DMS53 (cell line): ENCODE measurements around the gene AK9.
A peak's percentile ranks its signal among the peaks of the same experiment; 100 is the strongest.

Experiments used
- DNase-seq: peaks from one replicate; lab custom pipeline; 2025; lab: John Stamatoyannopoulos, UW

The AK9 gene

DNA sequence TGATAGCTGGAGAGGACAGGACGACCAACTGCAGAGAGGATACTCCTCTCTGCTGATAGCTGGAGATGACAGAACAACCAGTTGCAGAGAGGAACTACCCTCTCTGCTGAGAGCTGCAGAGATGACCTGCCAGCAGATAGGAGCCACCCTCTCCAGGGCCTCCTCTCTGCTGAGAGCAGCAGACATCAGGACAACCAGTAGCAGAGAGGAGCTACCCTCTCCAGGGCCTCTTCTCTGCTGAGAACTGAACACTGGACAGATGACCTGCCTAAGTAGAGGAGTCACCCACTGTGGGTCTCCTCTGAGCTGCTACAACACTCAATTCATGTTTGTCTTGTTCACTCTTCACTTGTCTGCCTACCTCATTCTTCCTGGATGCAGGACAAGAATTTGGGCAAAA lies 180.6 kb downstream of the AK9 start:
- no peak for DNase-seq

DNA sequence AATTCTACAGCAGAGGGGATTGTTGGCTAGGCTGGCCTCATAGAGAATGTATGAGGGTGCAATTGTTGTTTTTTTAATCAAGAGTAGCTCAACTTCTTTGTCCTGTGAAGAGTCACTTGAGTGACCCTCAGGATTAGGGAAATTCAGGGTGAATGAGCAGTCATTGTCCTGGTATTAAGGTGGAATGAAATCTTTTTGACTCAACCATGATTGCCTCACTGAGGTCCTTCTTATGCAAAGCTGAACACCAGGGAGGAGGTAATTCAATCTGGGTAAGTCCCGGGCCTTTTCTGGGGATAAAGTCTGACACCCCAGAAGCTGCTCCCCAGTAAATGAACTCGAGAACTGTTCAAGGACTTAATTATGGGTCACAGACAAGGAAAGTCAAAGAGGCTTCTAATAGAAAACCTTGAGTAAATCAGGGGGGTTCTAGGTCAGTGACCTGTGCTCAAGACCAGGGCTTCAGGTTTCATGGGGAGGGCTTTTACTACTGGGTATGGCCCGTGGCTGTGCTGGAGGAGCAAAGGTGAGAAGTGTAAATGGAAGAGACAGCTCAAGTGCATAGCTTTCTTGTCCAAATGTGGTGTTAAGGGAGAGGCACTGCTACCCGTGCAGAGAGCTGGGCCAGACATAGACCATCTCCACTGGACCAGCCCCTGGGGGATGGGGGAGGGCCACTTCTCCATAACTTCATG lies 182.7 kb downstream of the AK9 start:
- DNase-seq, result no peak

DNA sequence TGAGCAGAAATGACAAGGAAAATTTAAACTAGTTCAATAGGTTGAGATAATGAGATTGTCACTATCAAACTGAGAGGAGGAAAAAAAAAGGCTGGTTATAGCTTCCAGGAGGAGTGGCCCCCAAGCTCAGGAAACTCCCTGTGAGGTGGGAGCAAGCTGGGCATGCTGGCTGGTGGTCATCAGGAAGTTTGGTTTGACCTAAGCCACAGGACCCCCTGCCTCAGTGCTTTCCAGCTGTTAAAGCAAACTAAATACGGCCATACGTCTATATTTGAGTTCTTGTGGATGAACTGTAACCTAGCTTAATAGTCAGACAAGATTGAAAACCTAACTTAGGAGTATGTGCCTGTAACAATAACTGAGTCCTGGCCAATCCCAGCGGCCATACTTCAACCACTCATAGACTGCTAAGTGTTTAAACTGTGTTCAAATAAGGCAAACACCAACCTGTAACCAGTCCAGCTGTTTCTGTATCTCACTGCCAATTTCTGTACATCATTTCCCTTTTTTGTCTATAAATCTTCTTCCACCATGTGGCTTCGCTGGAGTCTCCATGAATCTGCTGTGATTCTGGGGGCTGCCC lies 183.4 kb downstream of the AK9 start:
- DNase-seq, result peak; percentile 19

DNA sequence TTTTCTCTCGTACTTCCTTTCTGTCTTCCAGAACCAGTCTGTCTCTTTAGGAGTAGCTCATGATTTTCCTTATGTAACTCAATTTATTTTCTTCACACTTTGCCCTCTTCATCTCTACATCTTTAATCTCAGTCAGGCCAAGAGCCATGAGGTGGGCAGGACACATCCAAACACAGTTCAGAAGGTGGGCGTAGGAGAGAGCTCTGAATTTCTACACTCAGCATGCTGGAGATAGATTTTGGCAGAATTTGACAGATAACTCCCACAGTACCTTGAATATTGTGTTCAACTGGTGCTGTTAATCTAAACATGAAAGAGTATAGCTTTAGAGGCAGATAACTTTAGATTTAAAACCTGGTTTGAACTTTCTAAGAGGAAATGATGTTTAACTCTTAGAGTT lies 184.2 kb downstream of the AK9 start:
- DNase-seq, result no peak

DNA sequence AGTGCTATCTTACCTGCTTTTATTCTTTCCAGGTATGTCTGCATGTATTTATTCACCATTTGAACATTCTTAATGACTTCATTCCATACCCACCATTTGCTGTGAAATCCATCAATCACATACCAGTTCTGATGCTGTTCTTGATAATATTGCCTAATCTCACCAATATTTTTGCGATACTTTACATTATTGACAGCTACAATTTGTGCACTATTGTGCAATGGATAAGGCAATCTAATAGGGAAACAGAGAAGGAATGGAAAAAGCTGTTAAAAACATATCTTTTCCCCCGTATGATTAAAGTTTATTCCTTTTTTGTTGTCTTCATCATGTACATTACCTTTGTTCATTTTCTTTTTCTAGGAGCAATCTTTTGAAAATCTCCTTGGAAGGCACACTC lies 184.7 kb downstream of the AK9 start:
- no peak for DNase-seq

DNA sequence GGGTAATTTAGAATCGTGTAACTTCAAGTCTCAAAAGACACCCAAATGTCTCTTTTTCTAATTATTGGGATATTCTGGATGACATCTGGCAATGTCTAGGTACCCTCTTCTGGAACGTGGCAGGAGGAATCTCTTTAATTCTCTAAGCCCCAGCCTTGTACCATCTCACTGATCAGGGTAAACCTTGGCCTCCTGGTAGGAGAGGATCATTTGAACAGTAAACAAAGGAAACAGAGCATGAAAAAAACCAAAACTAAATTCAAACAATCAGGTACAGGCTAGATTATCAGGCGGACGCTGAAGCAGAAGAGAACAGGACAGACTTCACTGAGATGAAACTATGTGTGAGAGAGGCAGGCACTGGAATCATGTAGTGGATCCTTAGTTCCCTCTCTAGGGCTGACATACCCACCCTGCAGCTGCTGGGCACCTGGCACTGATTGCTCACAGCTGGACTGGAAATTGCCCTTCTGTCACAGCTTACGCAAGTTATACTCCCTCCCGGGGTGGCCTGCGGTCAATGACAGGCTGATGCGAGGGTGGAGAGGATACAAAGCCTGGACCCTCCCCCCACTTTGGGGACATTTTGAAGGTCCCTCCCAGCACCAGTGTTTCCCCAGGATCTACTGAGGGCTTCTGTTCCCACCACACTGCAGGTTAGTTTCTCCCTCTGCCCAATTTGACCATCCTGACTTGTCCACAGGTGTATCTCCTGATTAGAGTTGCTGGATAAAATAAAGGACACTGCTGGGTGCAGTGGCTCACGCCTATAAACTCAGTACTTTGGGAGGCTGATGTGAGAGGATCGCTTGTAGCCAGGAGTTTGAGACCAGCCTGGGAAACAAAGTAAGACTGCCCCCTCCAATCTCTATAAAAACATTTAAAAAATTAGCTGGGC lies 187.4 kb downstream of the AK9 start:
- DNase-seq, result peak; percentile 65

DNA sequence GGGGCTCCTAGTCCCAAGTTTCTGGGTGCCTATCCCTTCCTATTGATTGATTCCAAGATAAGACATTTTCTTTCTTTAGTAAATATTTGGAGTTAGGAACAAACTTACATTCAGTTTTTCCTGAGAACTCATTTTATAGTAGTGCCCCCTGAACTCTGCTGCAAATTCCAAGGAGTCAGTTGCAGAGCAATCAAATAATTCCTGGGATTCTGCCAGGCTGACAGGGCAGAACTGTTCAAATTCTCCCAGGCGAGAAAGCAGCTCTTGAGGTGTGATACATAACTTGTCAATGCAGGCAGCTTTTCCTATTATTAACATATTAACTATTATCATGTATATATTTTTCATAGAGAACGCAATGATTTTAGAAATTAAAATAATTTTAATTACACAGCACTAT lies 192.1 kb downstream of the AK9 start:
- DNase-seq, result no peak

DNA sequence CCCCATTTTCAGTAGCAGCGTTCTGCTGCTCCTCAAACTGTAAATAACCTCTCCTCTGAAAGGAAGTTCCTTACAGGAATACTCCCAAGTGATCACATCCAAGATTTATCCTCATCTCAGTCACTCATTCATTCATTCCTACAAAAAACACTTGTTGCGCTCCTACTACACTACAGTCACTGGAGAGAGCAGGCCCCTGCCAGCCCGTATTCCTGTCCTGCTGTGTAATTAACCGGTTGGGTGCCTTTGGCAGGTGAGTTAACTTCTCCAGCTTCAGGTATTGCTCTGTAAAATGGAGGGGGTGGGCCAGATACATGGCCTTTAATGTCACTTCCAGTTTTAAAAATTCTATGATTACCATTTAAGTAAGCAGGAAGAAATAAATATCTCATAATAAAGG lies 192.9 kb downstream of the AK9 start:
- DNase-seq, result no peak

DNA sequence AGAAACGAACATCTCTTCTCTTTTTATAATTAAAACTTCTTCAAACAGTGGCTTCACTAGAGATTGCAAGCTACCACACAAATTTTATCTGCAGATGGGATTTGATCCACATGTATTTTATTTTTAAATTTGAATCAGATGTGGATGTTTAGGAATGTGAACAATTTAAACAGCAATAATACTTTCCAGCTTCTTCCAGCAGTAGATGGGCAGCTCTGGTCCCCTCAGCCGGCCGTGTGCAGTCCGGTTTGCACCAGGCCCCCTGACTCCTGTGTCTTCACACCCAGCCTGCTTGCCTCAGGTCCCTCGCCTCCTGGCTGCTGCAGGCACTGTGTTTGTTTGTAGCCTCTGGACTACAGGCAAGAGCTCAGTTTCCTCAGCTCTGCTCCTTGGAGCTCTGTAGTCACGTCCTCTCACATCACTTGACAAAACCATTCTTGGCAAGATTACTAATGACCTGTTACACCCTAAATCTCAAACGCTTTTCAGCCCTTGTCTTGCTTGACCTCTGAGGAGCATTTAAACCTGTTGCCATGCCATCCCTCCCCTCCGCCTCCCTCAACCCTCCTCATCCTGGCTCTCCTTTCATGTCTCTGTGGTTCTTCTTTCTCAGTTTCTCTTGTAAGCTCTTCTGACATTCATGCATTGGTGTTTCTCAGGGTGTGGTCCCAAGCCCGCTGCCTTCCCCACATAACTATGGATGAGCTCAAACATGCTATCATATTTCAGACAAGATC lies 194.8 kb downstream of the AK9 start:
- DNase-seq, result no peak

DNA sequence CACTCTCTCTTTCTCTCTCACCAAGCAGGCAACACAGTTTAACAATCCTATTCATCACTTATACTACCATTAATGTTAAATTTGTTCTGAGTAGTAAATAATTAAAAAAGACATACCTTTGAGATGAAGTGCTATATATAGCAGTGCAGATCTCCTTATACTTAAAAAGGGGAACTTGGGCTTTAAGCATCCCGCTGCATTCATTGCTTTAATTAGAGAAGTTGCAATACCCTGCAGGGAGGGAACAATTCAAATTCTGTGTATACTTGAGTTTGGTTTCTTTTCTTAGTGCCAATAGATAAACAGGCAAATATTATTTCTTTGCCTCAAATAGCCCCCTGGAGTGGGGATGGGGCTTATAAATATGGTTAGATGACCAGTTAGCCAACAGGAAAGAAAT lies 197.1 kb downstream of the AK9 start:
- no peak for DNase-seq

DNA sequence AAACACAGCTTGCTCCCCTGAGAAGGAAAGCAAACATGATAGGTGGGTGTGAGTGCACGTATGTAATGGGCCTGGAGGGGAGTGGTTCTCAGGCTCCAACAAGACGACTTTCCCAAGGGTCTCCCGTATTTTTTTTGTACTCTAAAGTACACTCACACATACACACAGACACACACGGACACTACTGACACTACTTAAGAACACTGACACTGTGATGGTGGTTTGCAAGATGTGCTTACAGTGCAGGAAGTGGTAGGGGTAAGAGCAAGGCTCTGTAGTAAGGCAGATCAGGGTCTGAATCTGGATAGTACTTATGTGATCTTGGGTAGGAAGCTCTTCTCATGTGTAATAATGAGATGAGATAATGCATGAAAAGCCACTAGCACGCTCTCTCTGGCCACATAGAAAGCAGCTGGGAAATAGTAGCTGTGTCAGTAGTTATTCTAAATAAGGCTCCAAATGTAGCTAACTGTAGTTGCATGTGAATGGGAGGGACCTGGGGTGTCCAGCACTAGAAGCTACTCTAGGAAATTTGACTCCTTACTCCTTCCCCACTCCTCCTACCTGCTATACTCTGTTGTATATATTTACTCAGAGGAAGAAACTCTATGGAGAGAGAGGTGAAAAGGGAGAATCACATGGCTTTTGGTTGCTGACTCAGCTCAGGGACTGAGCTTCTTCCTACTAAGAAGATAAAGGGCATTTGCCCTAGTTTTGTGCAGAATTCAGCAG lies 199.6 kb downstream of the AK9 start:
- peak; percentile 30 for DNase-seq

DNA sequence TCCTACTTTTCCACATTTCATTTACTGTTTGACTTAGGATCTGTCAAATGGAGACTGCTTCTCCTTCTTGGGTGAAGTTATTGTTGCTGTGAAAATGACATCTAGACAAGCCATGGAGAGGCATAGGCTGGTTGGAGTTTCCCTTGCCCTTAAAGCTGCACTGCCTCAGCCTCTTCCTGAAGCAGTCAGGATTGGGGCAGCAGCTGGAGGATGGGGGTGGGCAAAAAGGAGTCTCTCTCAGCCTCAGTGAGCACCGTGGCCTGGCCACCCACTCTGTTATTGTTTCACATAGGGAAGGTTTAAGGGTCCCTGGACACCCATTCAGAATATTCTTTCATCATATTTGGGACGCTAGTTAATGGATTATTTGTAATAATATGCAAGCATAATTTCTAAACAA lies 200.3 kb downstream of the AK9 start:
- DNase-seq, result no peak

DNA sequence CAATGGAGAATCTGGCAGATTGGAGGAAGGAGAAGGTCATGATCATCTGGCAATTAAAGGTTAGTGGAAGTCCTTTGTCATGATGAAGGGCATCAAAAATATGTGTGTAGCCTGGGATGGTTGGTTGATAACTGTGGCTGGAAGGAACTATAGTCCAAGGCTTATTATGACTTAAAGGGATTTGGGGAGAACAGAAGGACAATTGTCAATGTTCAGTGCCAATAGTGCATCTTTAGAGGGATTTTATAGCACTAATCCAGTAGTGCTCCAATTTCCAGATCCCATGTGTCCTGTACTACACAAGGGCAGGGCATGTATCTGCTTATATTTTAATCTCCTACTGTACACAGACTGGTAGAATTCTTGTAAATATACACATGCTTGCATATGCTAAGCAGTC lies 203.0 kb downstream of the AK9 start:
- no peak for DNase-seq

DNA sequence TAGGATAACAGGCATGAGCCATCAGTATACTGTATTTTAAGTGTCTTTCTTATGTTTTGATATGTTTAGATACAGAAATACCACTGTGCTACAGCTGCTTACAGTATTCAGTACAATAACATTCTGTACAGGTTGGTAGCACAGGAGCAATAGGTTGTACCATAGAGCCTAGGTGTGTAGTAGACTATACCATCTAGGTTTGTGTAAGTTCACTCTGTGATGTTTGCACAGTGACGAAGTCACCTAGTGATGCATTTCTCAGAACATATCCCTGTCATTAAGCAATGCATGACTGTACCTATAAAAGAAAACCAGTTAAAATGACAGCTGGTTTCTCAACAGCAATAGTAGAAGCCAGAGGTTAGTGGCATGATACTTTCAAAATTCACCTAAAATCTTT lies 204.9 kb downstream of the AK9 start:
- peak; percentile 82 for DNase-seq

DNA sequence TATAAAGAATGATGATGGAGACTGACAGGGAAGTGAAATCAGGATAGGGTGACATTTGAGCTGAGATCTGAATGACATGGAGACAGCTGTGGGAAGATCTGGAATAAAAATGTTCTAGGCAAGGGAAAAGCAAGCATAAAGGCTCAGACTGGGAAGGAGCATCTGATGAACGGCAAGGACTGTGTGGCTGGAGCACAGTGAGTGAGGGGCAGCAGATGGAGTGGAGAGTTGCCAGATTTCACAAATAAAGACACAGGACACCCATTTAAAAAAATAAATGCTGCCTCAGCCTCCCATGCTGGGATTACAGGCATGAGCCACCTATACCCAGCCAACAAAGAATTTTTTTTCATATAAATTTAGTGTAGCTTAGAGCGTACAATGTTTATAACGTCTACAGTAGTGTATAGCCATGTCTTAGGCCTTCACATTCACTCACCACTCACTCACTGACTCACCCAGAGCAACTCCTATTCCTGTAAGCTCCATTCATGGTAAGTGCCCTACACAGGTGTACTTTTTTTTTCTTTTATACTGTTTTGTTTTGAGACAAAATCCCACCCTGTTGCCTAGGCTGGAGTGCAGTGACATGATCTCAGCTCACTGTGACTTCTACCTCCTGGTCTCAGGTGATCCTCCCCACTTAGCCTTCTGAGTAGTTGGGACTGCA lies 205.6 kb downstream of the AK9 start:
- DNase-seq, result no peak

DNA sequence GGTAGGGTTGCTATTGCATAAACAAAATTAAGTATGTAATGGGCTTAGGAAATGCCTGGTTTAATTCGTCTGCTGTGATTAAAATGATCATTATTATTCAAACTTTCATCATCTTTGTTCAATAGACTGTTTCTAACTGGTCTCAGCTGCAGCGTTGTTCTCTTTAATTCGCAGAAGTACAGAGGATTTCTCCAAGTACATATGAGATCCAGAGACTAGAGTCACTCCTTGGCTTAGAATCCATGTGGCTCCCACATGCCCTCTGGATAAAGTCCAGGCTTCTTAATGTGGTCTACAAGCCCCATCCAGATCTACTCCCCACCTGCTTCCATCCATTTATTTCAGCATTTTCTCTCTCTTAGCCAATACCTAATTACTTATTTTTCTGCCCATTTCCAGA lies 206.9 kb downstream of the AK9 start:
- no peak for DNase-seq

DNA sequence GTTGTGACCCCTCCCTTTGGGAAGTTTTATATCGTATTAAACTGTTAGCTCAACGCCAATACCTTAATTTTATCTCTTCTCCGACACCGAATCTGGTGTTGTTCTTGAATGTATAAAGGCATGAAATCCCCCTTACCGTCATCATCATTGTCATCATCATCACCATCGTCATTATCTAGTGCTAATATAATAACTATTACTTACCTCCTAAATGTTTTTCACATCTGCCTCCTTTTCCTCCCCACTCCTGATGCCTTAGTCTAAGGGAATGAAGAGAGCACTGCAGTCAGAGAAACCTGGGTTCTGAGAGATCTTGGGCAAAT lies 207.3 kb downstream of the AK9 start:
- DNase-seq, result no peak

DNA sequence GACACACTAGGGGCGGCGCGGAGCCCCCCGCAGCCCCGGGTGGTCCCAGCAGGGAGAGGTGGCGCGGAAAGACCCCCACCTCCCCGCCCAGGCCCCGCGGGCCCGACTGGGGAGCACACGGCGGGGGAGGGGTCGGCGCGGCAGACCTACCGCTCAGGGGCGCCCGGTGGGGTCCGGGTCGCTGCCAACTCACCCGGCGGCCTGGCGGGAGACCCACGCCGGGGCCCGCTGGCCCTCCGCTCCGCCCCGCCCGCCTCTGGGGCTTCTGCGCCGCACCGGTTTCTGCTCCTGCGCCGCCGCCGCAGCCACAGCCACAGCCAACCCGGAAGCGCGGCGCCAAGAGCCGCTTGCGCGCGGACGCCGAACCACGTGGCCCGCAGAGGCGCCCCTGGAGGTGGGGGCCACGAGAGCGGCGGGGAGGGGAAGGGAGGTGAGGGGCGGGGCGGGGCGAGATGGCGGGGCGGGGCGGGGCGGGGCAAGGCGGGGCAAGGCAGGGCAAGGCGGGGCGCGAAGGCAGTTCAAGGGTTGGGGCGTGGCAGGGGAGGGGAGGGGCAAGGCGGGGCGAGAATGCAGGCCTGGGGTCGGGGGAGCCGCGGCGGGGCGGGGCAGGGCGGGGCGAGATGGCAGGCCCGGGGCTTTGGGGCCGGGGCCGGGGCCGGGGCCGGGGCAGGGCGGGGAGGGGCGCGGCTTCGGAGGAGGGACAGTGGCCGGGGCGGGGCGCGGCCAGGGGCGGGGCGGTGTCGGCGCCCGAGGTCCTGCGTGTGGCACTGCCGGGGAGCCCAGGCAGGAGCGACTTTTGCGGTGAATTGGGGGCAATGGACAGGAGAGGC lies 207.9 kb downstream of the AK9 start, which contains the start of gene ZBTB24:
Gene ZBTB24, minus strand, starts transcription at position 315 of the 830 bp plus-strand sequence. CDS start 1,193 bp downstream, outside the sequence.
- DNase-seq, result peak; percentile 95

DNA sequence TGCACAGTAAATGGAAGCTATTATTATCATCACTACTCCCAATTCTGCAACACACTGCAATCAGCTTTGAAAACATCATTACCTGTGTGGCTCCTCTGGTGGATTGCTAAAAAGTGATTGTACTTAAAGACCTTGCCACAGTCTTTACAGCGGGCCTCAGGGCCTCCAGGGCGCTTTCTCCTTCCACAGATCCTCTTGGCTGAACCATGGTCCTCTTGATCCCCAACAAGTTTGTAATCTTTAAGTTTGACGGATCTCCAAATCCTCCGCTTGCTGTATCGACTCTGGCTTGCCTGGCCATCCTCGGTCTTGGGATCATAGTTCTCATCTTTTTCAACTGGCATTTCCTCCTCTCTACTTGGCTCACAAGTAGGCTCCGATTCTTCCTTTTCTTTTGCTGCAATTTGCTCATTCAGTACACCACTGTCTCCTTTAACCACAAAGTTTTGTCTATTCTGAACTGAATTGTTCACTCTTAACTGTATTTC lies 210.0 kb downstream of the AK9 start:
- no peak for DNase-seq
